SIG-M5 (cell line): ENCODE data around the gene SLC32A1.

Source experiments
- DNase-seq: peaks from one replicate; lab custom pipeline; 2025; lab: John Stamatoyannopoulos, UW

SLC32A1 gene

DNA sequence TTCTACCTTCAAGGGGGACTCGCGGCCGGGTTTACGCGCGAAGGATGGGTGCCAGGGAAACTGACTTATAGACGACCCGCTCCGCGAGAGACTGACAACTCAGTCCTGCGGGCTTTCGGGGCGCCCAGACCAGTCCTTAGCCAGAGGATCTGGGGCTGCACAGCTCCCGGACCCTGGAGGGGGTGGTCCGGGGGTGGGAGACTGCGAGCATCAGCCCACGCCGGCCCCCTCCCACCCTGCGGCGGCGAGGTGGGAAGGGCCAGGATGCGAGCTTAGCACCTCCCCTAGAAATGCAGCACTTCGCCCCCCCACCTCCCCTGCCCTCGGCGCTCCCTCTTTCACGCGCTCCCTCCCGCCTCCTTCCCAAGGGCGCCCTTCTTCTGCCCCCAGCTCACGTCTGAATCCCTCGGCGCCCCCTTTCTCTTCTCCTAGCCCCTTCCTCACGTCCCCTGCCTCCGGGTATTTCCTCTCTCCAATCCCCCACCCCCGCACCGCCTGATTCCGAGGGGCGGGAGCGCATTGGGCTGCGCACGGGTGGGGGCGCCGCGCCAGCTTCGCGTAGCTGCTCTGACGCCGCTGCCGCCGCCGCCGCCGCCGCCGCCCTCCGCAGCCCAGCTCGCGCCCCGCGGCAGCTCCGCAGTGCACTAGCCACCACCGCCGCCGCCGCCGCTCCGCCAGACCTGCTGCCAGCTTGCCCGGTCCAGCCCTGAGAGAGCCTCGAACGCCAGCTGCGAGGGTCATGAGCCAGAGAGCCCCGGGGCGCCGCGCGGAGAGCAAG, at the start of gene SLC32A1:
Gene SLC32A1 (plus strand): TSS at position 639 of the 778 bp plus-strand sequence. CDS start 239 bp downstream, outside the sequence.
- DNase-seq, result no peak

GRCh38 chr20:38674765-38675133, 49.5 kb upstream of the SLC32A1 start:
- DNase-seq, result no peak

GRCh38 chr20:38676576-38676975, 47.7 kb upstream of the SLC32A1 start:
- no peak for DNase-seq

DNA sequence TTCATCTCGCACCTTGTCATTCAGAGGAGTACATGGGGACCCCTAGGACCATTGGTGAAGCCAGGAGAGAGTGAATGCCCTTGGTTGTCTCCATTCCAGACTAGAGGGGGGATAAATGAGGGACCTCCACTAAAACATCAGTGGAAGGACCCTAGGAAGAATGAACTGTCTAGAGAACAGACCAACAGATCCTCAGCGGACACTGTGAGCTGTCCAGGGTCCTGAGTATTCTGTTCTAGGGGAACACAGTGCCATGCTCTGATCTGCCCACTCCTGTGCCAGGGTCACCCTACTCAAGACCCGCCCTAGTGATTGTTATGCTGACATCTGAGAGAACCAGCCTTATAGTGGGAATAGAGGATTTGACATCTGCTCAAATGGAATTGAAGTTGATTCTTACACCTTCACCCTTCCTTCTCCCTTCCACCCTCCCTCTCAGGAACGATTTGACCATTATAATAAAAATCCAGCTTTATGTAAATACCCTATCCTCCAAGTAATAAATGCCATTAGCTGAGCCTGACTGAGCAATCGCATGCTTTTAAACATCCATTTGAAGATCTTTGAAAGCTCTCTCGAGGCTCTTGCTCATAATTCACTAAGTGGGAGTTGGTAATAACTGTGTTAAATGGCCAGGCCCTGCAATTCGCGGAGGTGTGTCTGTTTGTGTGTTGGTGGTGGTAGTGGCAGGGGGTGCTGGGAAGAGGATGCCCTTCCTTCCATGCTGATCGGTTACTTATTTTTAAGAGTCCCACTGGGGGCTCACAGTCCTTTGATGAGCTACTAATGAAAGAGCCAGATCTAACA, 43.6 kb upstream of the SLC32A1 start:
- no peak for DNase-seq

- DNase-seq, result no peak
Measured at GRCh38 chr20:38685271-38685670, 39.0 kb upstream of the SLC32A1 start.

- no peak for DNase-seq
Measured at GRCh38 chr20:38685853-38686473, 38.3 kb upstream of the SLC32A1 start.

DNA sequence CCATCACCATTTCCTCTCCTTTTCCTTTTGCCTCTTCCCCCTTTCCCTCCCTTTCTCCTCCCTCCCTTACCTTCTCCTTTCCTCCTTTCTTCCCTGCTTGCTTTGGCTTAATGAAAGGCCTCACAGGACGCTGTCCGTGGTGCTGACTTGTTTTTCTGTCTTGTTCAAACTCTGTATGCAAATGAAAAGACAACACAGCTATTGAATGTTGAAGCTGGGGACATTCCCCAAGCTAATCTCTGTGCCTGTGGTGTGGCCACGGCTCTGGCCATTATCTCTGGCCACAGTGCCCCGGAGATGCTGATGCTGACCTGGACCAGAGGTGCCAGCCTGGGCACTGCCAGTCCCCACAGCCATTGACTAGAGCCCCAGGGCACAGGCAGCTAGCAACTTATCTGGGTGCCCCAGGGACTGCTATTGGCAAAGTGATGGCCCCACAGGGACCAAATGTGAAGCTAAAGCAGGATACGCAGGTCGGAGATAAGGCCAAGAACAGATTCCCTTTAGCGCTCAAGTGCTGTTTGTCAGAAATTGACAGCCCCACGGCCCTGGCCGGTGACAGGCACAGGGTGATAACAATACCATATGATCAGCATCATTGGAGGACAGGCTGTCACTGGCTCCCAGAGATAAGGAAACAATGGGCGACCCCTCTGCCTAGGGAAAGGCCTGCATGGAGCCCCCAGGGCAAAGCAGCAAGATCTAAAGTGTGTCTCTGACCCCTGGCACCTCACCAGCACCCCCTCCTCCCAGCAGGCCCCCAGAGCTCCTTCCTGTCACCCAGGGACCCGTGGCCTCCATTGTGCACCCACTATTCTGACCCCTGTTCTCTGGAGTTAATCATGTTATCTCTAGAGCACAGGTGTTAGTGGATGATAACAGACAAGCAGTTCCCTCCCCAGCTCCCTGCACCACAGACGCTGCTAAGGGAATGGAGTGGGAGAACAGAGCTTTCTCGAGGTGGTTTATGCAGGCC, 31.6 kb upstream of the SLC32A1 start:
- DNase-seq, result no peak

- no peak for DNase-seq
Measured at GRCh38 chr20:38697306-38697705, 27.0 kb upstream of the SLC32A1 start.

GRCh38 chr20:38698541-38698940, 25.7 kb upstream of the SLC32A1 start:
- no peak for DNase-seq

DNA sequence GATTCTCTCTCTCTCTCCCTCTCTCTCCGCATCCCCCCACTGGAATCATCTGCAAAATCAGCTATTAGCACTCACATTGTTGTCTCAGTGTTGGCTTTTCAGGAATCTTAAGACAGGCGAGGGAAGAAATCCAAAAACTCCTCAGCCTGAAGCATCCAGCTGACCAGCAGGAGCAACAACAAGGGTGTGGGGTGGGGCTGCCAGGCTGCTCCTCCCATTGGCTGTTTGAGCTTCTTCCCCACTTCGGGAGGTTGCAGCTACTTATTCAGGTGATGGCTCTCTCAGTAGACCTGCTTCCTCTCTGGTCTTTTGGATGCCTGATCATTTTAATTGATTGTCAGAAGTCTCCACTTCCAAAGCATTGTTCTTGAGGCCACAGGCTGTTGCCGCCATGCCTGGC, 24.1 kb upstream of the SLC32A1 start:
- no peak for DNase-seq

DNA sequence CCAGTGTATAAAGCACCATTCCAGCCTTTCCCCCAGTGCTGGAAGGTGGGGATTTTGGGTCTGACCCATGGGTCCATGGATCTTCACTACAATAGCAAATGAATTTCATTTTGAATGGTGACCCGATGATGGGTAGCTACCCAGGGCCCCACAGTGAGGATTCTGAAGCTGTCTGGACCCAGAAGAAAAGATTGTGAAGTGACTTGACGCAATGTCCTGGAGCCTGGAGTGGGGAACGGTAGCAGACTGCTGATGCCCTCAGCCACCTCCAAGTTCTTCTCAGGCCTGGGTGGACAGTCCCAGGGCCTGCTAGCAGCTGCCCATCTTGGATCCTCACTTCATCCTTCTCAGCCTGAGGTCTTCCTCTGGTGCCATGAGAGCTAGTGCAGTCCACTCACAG, 23.4 kb upstream of the SLC32A1 start:
- DNase-seq, result no peak

- no peak for DNase-seq
Measured at GRCh38 chr20:38703526-38703925, 20.8 kb upstream of the SLC32A1 start.

DNA sequence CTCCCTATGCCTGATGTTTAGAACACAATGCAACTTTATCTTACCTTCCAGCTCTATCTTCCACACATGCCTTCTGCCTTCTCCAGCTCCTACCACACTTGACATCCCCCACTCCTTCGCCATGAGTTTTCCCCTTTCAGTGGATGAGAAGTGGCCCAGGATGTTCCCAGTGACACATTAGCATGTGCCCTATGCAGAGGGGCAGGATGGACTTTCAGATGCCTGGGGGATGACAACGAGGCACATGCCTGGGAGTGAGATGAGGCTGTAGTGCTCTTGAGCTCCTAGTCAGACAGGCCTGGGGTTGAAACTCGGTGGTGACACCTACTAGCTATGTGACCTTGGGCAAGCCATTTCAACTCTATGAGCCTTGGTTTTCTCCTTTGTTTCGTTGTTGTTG, 20.1 kb upstream of the SLC32A1 start:
- no peak for DNase-seq

DNA sequence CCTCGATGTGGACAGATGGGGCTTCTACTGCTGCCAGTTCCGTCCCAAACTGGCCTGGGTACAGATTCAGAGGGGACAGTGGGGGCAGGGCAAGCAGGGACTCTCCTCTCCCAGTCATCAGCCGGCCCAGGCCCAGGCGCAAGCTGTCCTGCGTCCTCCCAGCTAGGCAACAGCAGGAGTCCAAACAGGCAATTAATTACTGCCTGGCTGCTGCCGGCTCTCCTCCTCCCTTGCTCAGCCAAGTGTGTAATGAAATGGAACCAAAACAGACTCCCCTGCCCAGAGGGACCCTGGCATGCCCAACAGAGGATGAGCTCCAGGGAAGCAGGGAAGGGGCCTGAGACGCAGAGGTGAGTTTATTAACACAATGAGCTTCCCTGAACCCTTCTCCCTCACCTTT, 17.8 kb upstream of the SLC32A1 start:
- no peak for DNase-seq

- no peak for DNase-seq
Measured at GRCh38 chr20:38714308-38714707, 10.0 kb upstream of the SLC32A1 start.

GRCh38 chr20:38715646-38716045, 8.6 kb upstream of the SLC32A1 start:
- DNase-seq, result no peak

- DNase-seq, result no peak
Measured at GRCh38 chr20:38722683-38723016, 1.6 kb upstream of the SLC32A1 start.

DNA sequence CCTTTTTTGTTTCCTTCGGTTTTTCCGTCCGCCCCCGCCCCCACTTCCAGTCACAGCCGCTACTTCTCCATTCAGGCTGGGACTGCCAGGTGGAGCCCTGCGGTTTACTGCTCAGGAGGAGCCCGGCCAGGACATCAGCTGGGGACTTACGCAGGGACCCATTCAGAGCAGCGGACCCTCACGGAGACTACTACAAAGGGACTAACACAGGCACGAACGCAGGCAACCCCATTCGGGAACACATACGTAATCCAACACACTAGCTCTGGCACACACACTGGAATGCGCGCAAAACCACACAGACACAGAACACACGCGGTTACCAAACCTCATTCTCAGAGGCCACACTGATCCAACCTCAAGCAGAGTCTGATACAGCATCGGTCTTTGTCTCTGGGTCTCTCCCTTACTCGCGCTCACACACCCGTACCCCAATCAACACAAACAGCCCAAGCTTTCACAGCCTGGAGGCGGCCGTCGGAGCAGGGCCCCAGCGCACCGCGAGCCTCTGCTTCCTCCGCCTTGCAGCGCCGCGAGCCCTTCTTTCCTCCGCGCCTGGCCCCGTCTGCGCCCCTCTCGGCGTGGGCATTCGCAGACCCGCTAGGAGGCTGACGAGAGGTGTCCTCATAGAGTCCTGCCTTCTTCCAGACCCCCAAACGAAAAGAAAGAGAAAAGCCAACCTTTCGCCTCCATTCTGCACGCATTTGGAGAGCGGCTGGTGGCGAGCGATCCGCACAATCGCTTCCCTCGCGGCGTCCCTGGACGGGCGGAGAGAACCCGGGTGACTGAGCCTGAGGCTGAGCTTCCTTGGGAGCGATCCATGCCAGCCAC, 1.1 kb upstream of the SLC32A1 start:
- DNase-seq, result no peak

GRCh38 chr20:38724626-38725147, 401 bp downstream of the SLC32A1 start:
- DNase-seq, result no peak

GRCh38 chr20:38725148-38725901, 1.0 kb downstream of the SLC32A1 start:
- no peak for DNase-seq
